ENCODE measurements around the gene THUMPD2.

DNA sequence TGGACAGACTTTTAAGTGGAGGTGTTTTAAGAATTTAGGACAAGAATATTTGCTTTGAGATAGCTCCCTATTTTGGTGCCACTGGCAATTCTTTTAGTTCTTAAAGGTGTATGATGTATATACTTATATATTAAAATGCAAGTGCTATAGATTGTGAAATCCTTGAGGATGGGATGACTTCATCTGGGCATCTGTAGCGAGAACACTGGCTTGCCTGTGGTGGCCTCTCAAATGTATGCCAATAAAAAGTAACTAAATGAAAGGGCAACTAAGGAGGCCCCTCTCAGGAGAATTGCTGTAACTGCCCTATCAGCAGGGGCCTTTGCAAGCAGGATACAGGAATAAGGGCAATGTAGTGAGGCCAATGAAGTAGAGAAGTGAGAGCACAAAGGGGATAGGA lies 2.6 kb upstream of the THUMPD2 start:
- TF ChIP-seq, protein P1, sequence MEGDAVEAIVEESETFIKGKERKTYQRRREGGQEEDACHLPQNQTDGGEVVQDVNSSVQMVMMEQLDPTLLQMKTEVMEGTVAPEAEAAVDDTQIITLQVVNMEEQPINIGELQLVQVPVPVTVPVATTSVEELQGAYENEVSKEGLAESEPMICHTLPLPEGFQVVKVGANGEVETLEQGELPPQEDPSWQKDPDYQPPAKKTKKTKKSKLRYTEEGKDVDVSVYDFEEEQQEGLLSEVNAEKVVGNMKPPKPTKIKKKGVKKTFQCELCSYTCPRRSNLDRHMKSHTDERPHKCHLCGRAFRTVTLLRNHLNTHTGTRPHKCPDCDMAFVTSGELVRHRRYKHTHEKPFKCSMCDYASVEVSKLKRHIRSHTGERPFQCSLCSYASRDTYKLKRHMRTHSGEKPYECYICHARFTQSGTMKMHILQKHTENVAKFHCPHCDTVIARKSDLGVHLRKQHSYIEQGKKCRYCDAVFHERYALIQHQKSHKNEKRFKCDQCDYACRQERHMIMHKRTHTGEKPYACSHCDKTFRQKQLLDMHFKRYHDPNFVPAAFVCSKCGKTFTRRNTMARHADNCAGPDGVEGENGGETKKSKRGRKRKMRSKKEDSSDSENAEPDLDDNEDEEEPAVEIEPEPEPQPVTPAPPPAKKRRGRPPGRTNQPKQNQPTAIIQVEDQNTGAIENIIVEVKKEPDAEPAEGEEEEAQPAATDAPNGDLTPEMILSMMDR (IDR thresholded peaks at IDR 0.05), result no peak
- TF ChIP-seq POLR2AphosphoS5 (IDR thresholded peaks at IDR 0.05), result no peak
- no peak for TF ChIP-seq POLR2A (IDR thresholded peaks at IDR 0.05)

Data from breast epithelium (tissue), 3 donors.